Activated CD4-positive, alpha-beta memory T cell treated with anti-CD3 and anti-CD28 coated beads, Interleukin-2, amount 10 ng/mL, durations not matched to agents 7 days and 5 days (primary cell): Measurements from ENCODE around the gene ACTA2. TPM values are rescaled to one million over a fixed set of nuclear protein-coding genes. Genes with fewer than 3 reads are reported as not detected.

Experiments used
- CTCF ChIA-PET: fragments of 350-600 bp; sonication (Branson Sonifier 250); formaldehyde crosslinking; loops from one replicate; lab custom pipeline; 2021; ENCODE audit warnings: antibody characterized with exemption, inconsistent platforms; lab: Charles Lee
- POLR2A ChIA-PET: fragments of 350-600 bp; sonication (Branson Sonifier 250); formaldehyde crosslinking; loops from one replicate; lab custom pipeline; 2021; ENCODE audit warnings: antibody characterized with exemption; lab: Charles Lee
- DNase-seq: peaks from one replicate; pipeline ENCODE4 v3.0.0-alpha.2; 2020
- H3K27ac Mint-ChIP-seq: one replicate; pipeline ENCODE4 v1.8.0; 2021; ENCODE audit warnings: mild to moderate bottlenecking, mixed read lengths
- H3K27me3 Mint-ChIP-seq: one replicate; pipeline ENCODE4 v1.8.0; 2021; ENCODE audit warnings: mixed read lengths
- H3K36me3 Mint-ChIP-seq: one replicate; pipeline ENCODE4 v1.8.0; 2021; ENCODE audit warnings: low read depth, mixed read lengths
- H3K4me1 Mint-ChIP-seq: one replicate; pipeline ENCODE4 v1.8.0; 2021; ENCODE audit warnings: mixed read lengths
- H3K4me3 Mint-ChIP-seq: one replicate; pipeline ENCODE4 v1.8.0; 2021; ENCODE audit warnings: mild to moderate bottlenecking, mixed read lengths
- H3K9me3 Mint-ChIP-seq: one replicate; pipeline ENCODE4 v1.8.0; 2021; ENCODE audit warnings: mixed read lengths
- total RNA-seq, 2 experiments: library from RNA; stranded (reverse); gene quantifications; one replicate each; pipeline ENCODE4 v1.2.3, GENCODE V29; 2021

ACTA2 gene
- total RNA-seq, 2 experiments from 2014 or later: 14.7 to 15.5 TPM

GRCh38 chr10:88946965-88947590 is 5.5 kb downstream of the ACTA2 start:
- no peak for DNase-seq
- ChIA-PET POLR2A (interaction anchor here (1.3 to 2.2 kb wide), 2 partner anchors 44 to 45 kb away, joined by 3 to 9 read pairs; partner anchors contain the start of gene FAS), CTCF (interaction anchor here (1.1 to 5.4 kb wide), 2 partner anchors 13 to 82 kb away, joined by 3 to 40 read pairs; no protein-coding TSS in a partner anchor)
- Mint-ChIP-seq H3K4me3 (no peak overlapping the region), H3K9me3 (no peaks in the 10 kb centered on the region), H3K27me3 (no peaks in the 10 kb centered on the region), H3K27ac (no peak overlapping the region), H3K36me3 (peaks cover 15% of the 10 kb centered on the region), H3K4me1 (peaks cover 17% of the 10 kb centered on the region)

GRCh38 chr10:88946200-88946599 is 6.4 kb downstream of the ACTA2 start:
- H3K27me3 Mint-ChIP-seq: no peaks in the 10 kb centered on the region
- H3K27ac Mint-ChIP-seq: no peak overlapping the region
- DNase-seq: no peak
- ChIA-PET CTCF (interaction anchor here (0.6 to 5.4 kb wide), 3 partner anchors 9 to 12 kb away, joined by 4 to 40 read pairs (median 4); no protein-coding TSS in a partner anchor), POLR2A (interaction anchor here (2.2 kb wide), 1 partner anchor 45 kb away, joined by 9 read pairs; the partner anchor contains the start of gene FAS)
- H3K36me3 Mint-ChIP-seq: peaks cover 23% of the 10 kb centered on the region
- no peaks in the 10 kb centered on the region for H3K9me3 Mint-ChIP-seq
- H3K4me3 Mint-ChIP-seq: no peak overlapping the region
- H3K4me1 Mint-ChIP-seq: peaks cover 17% of the 10 kb centered on the region

GRCh38 chr10:88944813-88945212 is 7.8 kb downstream of the ACTA2 start:
- peaks cover 27% of the 10 kb centered on the region for H3K36me3 Mint-ChIP-seq
- H3K4me3 Mint-ChIP-seq: no peak overlapping the region
- no peaks in the 10 kb centered on the region for H3K9me3 Mint-ChIP-seq
- DNase-seq: no peak
- H3K4me1 Mint-ChIP-seq: peaks cover 17% of the 10 kb centered on the region
- no peak overlapping the region for H3K27ac Mint-ChIP-seq
- ChIA-PET POLR2A (interaction anchor here (2.2 kb wide), 1 partner anchor 46 kb away, joined by 9 read pairs; the partner anchor contains the start of gene FAS), CTCF (interaction anchor here (1.0 to 5.4 kb wide), 2 partner anchors 11 to 109 kb away, joined by 3 to 40 read pairs; no protein-coding TSS in a partner anchor)
- H3K27me3 Mint-ChIP-seq: no peaks in the 10 kb centered on the region

GRCh38 chr10:88943778-88944177 is 8.8 kb downstream of the ACTA2 start:
- no peak overlapping the region for H3K27ac Mint-ChIP-seq
- H3K4me1 Mint-ChIP-seq: peaks cover 17% of the 10 kb centered on the region
- H3K27me3 Mint-ChIP-seq: no peaks in the 10 kb centered on the region
- no peaks in the 10 kb centered on the region for H3K9me3 Mint-ChIP-seq
- peaks cover 30% of the 10 kb centered on the region for H3K36me3 Mint-ChIP-seq
- POLR2A ChIA-PET: interaction anchor here (1.0 to 2.0 kb wide), 2 partner anchors 10 to 46 kb away, joined by 3 to 10 read pairs; partner anchors contain the start of gene FAS
- H3K4me3 Mint-ChIP-seq: no peak overlapping the region
- CTCF ChIA-PET: interaction anchor here (0.9 to 5.4 kb wide), 2 partner anchors 10 to 274 kb away, joined by 3 to 40 read pairs; no protein-coding TSS in a partner anchor
- no peak for DNase-seq

- ChIA-PET POLR2A (interaction anchor here (1.1 kb wide), 1 partner anchor 46 kb away, joined by 3 read pairs; no protein-coding TSS in a partner anchor), CTCF (no interaction called here)
- H3K27ac Mint-ChIP-seq: no peak overlapping the region
- H3K4me1 Mint-ChIP-seq: peaks cover 15% of the 10 kb centered on the region
- no peaks in the 10 kb centered on the region for H3K9me3 Mint-ChIP-seq
- DNase-seq: no peak
- peaks cover 36% of the 10 kb centered on the region for H3K36me3 Mint-ChIP-seq
- no peaks in the 10 kb centered on the region for H3K27me3 Mint-ChIP-seq
- no peak overlapping the region for H3K4me3 Mint-ChIP-seq
Measured at GRCh38 chr10:88941026-88941425, 11.5 kb downstream of the ACTA2 start.

- Mint-ChIP-seq H3K36me3 (peaks cover 45% of the 10 kb centered on the region), H3K27me3 (no peaks in the 10 kb centered on the region), H3K27ac (no peak overlapping the region), H3K4me1 (peaks cover 15% of the 10 kb centered on the region), H3K9me3 (no peaks in the 10 kb centered on the region), H3K4me3 (no peak overlapping the region)
- DNase-seq: no peak
- POLR2A ChIA-PET: no interaction called here
- CTCF ChIA-PET: no interaction called here
Measured at GRCh38 chr10:88938938-88939337, 13.6 kb downstream of the ACTA2 start.

GRCh38 chr10:88938039-88938438 is 14.5 kb downstream of the ACTA2 start:
- Mint-ChIP-seq H3K4me3 (no peak overlapping the region), H3K36me3 (peaks cover 47% of the 10 kb centered on the region), H3K4me1 (peaks cover 14% of the 10 kb centered on the region), H3K9me3 (no peaks in the 10 kb centered on the region), H3K27me3 (no peaks in the 10 kb centered on the region), H3K27ac (no peak overlapping the region)
- POLR2A ChIA-PET: interaction anchor here (0.7 kb wide), 1 partner anchor 53 kb away, joined by 3 read pairs; the partner anchor contains the start of gene FAS
- DNase-seq: no peak
- CTCF ChIA-PET: interaction anchor here (1.4 to 2.1 kb wide), 3 partner anchors 22 to 276 kb away, joined by 3 to 5 read pairs (median 4); no protein-coding TSS in a partner anchor

GRCh38 chr10:88936656-88937055 is 15.9 kb downstream of the ACTA2 start:
- ChIA-PET CTCF (interaction anchor here (0.6 to 2.1 kb wide), 12 partner anchors 9 to 433 kb away, joined by 3 to 5 read pairs (median 3); partner anchors contain the start of gene FAS), POLR2A (interaction anchor here (1.1 to 1.5 kb wide), 3 partner anchors 22 to 85 kb away, joined by 3 to 4 read pairs (median 3); no protein-coding TSS in a partner anchor)
- Mint-ChIP-seq H3K4me3 (no peak overlapping the region), H3K9me3 (no peaks in the 10 kb centered on the region), H3K27me3 (no peaks in the 10 kb centered on the region), H3K4me1 (peaks cover 21% of the 10 kb centered on the region), H3K36me3 (peaks cover 38% of the 10 kb centered on the region), H3K27ac (no peak overlapping the region)
- DNase-seq: no peak

GRCh38 chr10:88934900-88935672 is 17.5 kb downstream of the ACTA2 start:
- H3K27ac Mint-ChIP-seq: peak overlapping the region; percentile 56
- ChIA-PET POLR2A (interaction anchor here (0.9 to 4.6 kb wide), 10 partner anchors 27 to 283 kb away, joined by 3 to 29 read pairs (median 3); partner anchors contain the start of genes CH25H and FAS), CTCF (interaction anchor here (0.6 to 7.4 kb wide), 51 partner anchors 9 to 397 kb away, joined by 3 to 211 read pairs (median 5); partner anchors contain the start of genes CH25H, FAS and STAMBPL1)
- peaks cover 30% of the 10 kb centered on the region for H3K36me3 Mint-ChIP-seq
- H3K4me1 Mint-ChIP-seq: peaks cover 21% of the 10 kb centered on the region
- H3K4me3 Mint-ChIP-seq: no peak overlapping the region
- DNase-seq: peak; percentile 80
- H3K27me3 Mint-ChIP-seq: no peaks in the 10 kb centered on the region
- no peaks in the 10 kb centered on the region for H3K9me3 Mint-ChIP-seq

GRCh38 chr10:88933564-88933963 is 19.0 kb downstream of the ACTA2 start:
- DNase-seq: no peak
- POLR2A ChIA-PET: interaction anchor here (0.8 to 4.6 kb wide), 8 partner anchors 10 to 98 kb away, joined by 3 to 29 read pairs (median 4); partner anchors contain the start of gene FAS
- CTCF ChIA-PET: interaction anchor here (0.7 to 7.4 kb wide), 37 partner anchors 10 to 370 kb away, joined by 3 to 211 read pairs (median 6); partner anchors contain the start of genes CH25H, FAS and STAMBPL1
- H3K27ac Mint-ChIP-seq: no peak overlapping the region
- H3K4me1 Mint-ChIP-seq: peaks cover 21% of the 10 kb centered on the region
- no peaks in the 10 kb centered on the region for H3K27me3 Mint-ChIP-seq
- H3K9me3 Mint-ChIP-seq: no peaks in the 10 kb centered on the region
- H3K4me3 Mint-ChIP-seq: no peak overlapping the region
- peaks cover 30% of the 10 kb centered on the region for H3K36me3 Mint-ChIP-seq

- Mint-ChIP-seq H3K36me3 (peaks cover 31% of the 10 kb centered on the region), H3K27me3 (no peaks in the 10 kb centered on the region), H3K9me3 (no peaks in the 10 kb centered on the region), H3K27ac (no peak overlapping the region), H3K4me1 (peaks cover 21% of the 10 kb centered on the region), H3K4me3 (no peak overlapping the region)
- ChIA-PET POLR2A (interaction anchor here (0.7 to 4.6 kb wide), 8 partner anchors 11 to 102 kb away, joined by 3 to 29 read pairs (median 4); partner anchors contain the start of gene FAS), CTCF (interaction anchor here (0.5 to 7.4 kb wide), 37 partner anchors 9 to 369 kb away, joined by 3 to 211 read pairs (median 6); partner anchors contain the start of genes FAS and STAMBPL1)
- peak; percentile 37 for DNase-seq
Measured at GRCh38 chr10:88932539-88933256, 19.9 kb downstream of the ACTA2 start.
